Activated T-helper 2 cell treated with anti-CD3 and anti-CD28 coated beads, Interferon-gamma antibody, Interleukin-2, Interleukin-4, amounts not matched to agents 10 μg/mL and 5 μg/mL and 100 μg/mL, durations not matched to agents 14 hours and 24 hours and 36 hours (primary cell): ENCODE results near the gene TBC1D5. TPM values are rescaled to one million over a fixed set of nuclear protein-coding genes. Genes with fewer than 3 reads are reported as not detected.

Experiments used
- DNase-seq: peaks from one replicate; pipeline ENCODE4 v3.0.0; 2021; ENCODE audit warnings: low spot score
- H3K27ac Mint-ChIP-seq: one replicate; pipeline ENCODE4 v1.8.0; 2021; ENCODE audit warnings: mixed read lengths
- H3K27me3 Mint-ChIP-seq: one replicate; pipeline ENCODE4 v1.8.0; 2021; ENCODE audit warnings: low read depth, mixed read lengths
- H3K36me3 Mint-ChIP-seq: one replicate; pipeline ENCODE4 v1.8.0; 2021; ENCODE audit warnings: low read depth, mixed read lengths
- H3K4me1 Mint-ChIP-seq: one replicate; pipeline ENCODE4 v1.8.0; 2021; ENCODE audit warnings: low read depth, mixed read lengths
- H3K4me3 Mint-ChIP-seq: one replicate; pipeline ENCODE4 v1.8.0; 2021; ENCODE audit warnings: low read depth, mild to moderate bottlenecking, moderate library complexity, mixed read lengths
- H3K9me3 Mint-ChIP-seq: one replicate; pipeline ENCODE4 v1.8.0; 2021; ENCODE audit warnings: mixed read lengths
- intact Hi-C: fragments of 100-400 bp; cut with micrococcal nuclease; formaldehyde crosslinking; loops from one replicate; pipeline ENCODE4 v1.15.1; 2023
- total RNA-seq: library from RNA; stranded (reverse); gene quantifications from 2 replicates; pipeline ENCODE4 v1.2.3, GENCODE V29; 2022

Gene TBC1D5
- total RNA-seq, 1 donor from 2014 or later, result 43.9 TPM

- H3K4me1 Mint-ChIP-seq, result peaks cover 17% of the 10 kb centered on the region
- no peaks in the 10 kb centered on the region for H3K9me3 Mint-ChIP-seq
- H3K27me3 Mint-ChIP-seq, result no peaks in the 10 kb centered on the region
- no peak overlapping the region for H3K27ac Mint-ChIP-seq
- intact Hi-C loops, result no loop called here
- DNase-seq, result no peak
- H3K4me3 Mint-ChIP-seq, result no peak overlapping the region
- no peaks in the 10 kb centered on the region for H3K36me3 Mint-ChIP-seq
Measured at GRCh38 chr3:17195192-17195611, 547.2 kb downstream of the TBC1D5 start.

GRCh38 chr3:17194116-17194515 lies 548.3 kb downstream of the TBC1D5 start:
- H3K27me3 Mint-ChIP-seq, result no peaks in the 10 kb centered on the region
- peaks cover 17% of the 10 kb centered on the region for H3K4me1 Mint-ChIP-seq
- H3K27ac Mint-ChIP-seq, result no peak overlapping the region
- no peaks in the 10 kb centered on the region for H3K9me3 Mint-ChIP-seq
- H3K36me3 Mint-ChIP-seq, result no peaks in the 10 kb centered on the region
- no peak overlapping the region for H3K4me3 Mint-ChIP-seq
- intact Hi-C loops, result no loop called here
- DNase-seq, result no peak

- intact Hi-C loops, result no loop called here
- H3K27ac Mint-ChIP-seq, result no peak overlapping the region
- no peaks in the 10 kb centered on the region for H3K9me3 Mint-ChIP-seq
- no peaks in the 10 kb centered on the region for H3K27me3 Mint-ChIP-seq
- no peaks in the 10 kb centered on the region for H3K36me3 Mint-ChIP-seq
- no peak for DNase-seq
- H3K4me1 Mint-ChIP-seq, result peaks cover 17% of the 10 kb centered on the region
- no peak overlapping the region for H3K4me3 Mint-ChIP-seq
Measured at GRCh38 chr3:17192995-17193394, 549.4 kb downstream of the TBC1D5 start.

DNA sequence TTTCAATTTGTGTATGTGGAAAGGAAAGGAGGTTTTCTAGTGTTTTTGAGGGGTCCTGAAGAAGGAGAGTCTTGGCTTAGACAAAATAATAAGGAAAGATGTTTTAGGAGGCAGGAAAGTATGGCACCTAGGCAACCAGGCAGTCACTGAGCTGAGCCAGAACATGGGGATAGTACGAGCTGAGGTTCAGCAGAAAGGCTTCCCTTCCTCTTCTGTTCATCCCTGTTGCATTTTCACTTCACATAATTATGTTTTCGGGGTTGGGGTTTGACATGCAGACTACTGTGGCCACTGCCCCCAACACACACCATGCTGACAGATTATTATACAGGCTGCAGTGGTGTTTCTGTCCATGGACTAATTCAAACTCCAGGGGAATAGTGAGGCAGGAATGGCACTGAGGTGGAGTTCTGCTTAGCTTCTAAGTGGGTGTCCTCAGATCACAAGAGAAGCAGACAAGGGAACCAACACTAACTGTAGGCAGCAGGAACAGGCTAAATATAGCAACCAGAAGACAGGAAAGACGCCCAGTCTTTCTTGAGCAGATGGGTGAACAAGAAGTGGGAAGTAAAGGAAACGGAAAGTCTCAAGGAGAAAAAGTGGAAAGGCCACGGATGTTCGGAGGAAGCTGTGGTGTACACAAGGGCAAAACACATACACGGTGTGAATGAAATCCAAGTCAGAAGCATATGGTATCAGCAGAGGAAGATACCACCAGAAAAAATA lies 551.9 kb downstream of the TBC1D5 start:
- Mint-ChIP-seq H3K9me3 (no peaks in the 10 kb centered on the region), H3K27ac (no peak overlapping the region), H3K4me3 (no peak overlapping the region), H3K36me3 (no peaks in the 10 kb centered on the region), H3K4me1 (peaks cover 10% of the 10 kb centered on the region), H3K27me3 (no peaks in the 10 kb centered on the region)
- DNase-seq, result no peak
- intact Hi-C loops, result no loop called here

GRCh38 chr3:17188378-17188777 lies 554.1 kb downstream of the TBC1D5 start:
- Mint-ChIP-seq H3K36me3 (peaks cover 10% of the 10 kb centered on the region), H3K9me3 (no peaks in the 10 kb centered on the region), H3K4me3 (no peak overlapping the region), H3K4me1 (peaks cover 13% of the 10 kb centered on the region), H3K27ac (no peak overlapping the region), H3K27me3 (no peaks in the 10 kb centered on the region)
- DNase-seq, result no peak
- intact Hi-C loops, result no loop called here

- no peak for DNase-seq
- Mint-ChIP-seq H3K27ac (no peak overlapping the region), H3K36me3 (peaks cover 16% of the 10 kb centered on the region), H3K4me3 (no peak overlapping the region), H3K4me1 (peaks cover 20% of the 10 kb centered on the region), H3K27me3 (no peaks in the 10 kb centered on the region), H3K9me3 (no peaks in the 10 kb centered on the region)
- intact Hi-C loops, result no loop called here
Measured at GRCh38 chr3:17187589-17188184, 554.7 kb downstream of the TBC1D5 start.

GRCh38 chr3:17183951-17184550 lies 558.4 kb downstream of the TBC1D5 start:
- Mint-ChIP-seq H3K27me3 (no peaks in the 10 kb centered on the region), H3K27ac (no peak overlapping the region), H3K4me3 (no peak overlapping the region), H3K9me3 (no peaks in the 10 kb centered on the region), H3K4me1 (peaks cover 30% of the 10 kb centered on the region), H3K36me3 (peaks cover 32% of the 10 kb centered on the region)
- intact Hi-C loops, result loop anchor here (2.0 kb wide), 1 partner anchor 587 kb away; no protein-coding TSS in a partner anchor
- DNase-seq, result no peak

DNA sequence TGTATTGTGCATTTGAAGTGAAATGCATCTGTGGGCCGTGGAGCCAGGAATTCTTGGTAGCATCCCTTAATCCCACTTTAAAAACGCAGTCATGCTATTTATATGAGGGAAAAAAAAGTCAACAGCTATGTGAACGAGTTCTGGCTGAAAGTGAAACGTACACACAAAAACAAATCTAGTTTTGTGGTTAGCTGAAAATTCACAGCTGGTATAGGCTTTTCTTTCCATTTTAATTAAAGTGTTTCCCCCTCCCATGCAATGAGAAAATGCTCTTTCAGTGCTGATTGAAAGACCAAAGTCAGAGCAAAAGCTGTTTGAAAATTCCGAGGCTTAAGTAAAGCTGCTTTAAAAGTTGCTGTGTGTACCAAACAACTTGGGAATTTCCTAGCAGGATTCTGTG lies 560.3 kb downstream of the TBC1D5 start:
- Mint-ChIP-seq H3K4me1 (peaks cover 30% of the 10 kb centered on the region), H3K27me3 (no peaks in the 10 kb centered on the region), H3K27ac (peak overlapping the region; percentile 38), H3K4me3 (peak overlapping the region; percentile 54), H3K9me3 (no peaks in the 10 kb centered on the region), H3K36me3 (peaks cover 33% of the 10 kb centered on the region)
- intact Hi-C loops, result loop anchor here (1.0 to 2.0 kb wide), 2 partner anchors 31 to 585 kb away; no protein-coding TSS in a partner anchor
- no peak for DNase-seq

GRCh38 chr3:17181413-17181907 lies 561.0 kb downstream of the TBC1D5 start:
- Mint-ChIP-seq H3K9me3 (no peaks in the 10 kb centered on the region), H3K27me3 (no peaks in the 10 kb centered on the region), H3K4me1 (peaks cover 30% of the 10 kb centered on the region), H3K4me3 (no peak overlapping the region), H3K36me3 (peaks cover 35% of the 10 kb centered on the region), H3K27ac (no peak overlapping the region)
- intact Hi-C loops, result no loop called here
- DNase-seq, result no peak

GRCh38 chr3:17179381-17180205 lies 562.8 kb downstream of the TBC1D5 start:
- DNase-seq, result no peak
- Mint-ChIP-seq H3K27me3 (no peaks in the 10 kb centered on the region), H3K36me3 (peaks cover 32% of the 10 kb centered on the region), H3K9me3 (no peaks in the 10 kb centered on the region), H3K4me1 (peaks cover 32% of the 10 kb centered on the region), H3K27ac (no peak overlapping the region), H3K4me3 (no peak overlapping the region)
- intact Hi-C loops, result no loop called here

DNA sequence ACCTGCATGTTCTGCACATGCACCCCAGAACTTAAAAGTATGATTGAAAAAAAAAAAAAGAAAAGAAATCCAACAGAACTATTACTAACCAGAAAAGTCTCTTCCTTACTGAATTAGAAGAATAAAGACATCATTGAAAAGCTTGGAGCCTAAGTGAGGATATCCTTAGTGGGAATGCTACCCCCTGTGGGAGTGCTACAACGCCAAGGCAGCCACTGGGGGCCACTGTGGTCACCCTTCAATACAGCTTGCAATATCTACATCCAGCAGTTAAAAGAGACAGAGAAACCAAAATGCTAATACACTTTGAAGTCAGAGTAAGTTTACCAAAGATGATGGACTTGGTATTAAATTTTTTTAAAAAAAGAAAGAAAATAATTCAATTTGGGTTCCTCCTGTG lies 565.7 kb downstream of the TBC1D5 start:
- H3K27ac Mint-ChIP-seq, result no peak overlapping the region
- no peak overlapping the region for H3K4me3 Mint-ChIP-seq
- no peak for DNase-seq
- H3K9me3 Mint-ChIP-seq, result no peaks in the 10 kb centered on the region
- H3K36me3 Mint-ChIP-seq, result peaks cover 19% of the 10 kb centered on the region
- no peaks in the 10 kb centered on the region for H3K27me3 Mint-ChIP-seq
- intact Hi-C loops, result no loop called here
- H3K4me1 Mint-ChIP-seq, result peaks cover 10% of the 10 kb centered on the region

GRCh38 chr3:17175187-17175807 lies 567.1 kb downstream of the TBC1D5 start:
- intact Hi-C loops, result no loop called here
- Mint-ChIP-seq H3K4me1 (peaks cover 4% of the 10 kb centered on the region), H3K36me3 (peaks cover 11% of the 10 kb centered on the region), H3K27me3 (no peaks in the 10 kb centered on the region), H3K27ac (no peak overlapping the region), H3K9me3 (no peaks in the 10 kb centered on the region), H3K4me3 (no peak overlapping the region)
- DNase-seq, result no peak
